ENCODE measurements around the gene TXNDC11. TPM values are rescaled to one million over a fixed set of nuclear protein-coding genes. Genes with fewer than 3 reads are reported as not detected.

Gene TXNDC11
- total RNA-seq, 1 donor from 2014 or later: 14.1 TPM

DNA sequence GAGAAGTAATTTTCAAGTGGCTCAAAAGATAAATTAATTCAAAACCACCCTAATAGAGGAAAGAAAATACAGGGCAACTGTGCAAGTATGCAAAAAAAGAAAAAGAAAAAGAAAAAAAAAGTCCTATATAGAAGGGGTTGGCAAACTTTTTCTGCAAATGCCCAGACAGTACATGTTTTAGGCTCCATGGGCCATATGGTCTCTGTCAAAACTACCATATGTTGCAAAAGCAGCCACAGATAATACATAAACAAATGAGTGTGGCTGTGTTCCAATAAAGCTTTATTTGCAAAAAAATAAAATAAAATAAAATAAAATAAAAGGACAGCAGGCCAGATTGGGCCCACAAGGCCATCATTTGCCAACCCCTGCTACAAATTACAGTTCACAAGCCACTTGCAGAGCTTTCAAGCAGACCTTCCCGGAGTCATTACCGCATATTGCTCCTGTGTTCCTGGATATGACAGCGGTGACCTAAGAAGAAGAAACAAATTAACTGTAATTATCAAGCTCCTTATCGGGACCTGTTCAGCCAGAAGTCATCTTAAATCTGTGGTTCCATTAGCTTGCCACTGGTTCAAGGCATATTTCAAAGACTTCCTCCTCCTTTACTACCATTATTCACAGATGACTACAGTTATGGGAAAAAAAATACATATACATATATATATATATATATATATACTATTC is 38.5 kb upstream of the TXNDC11 start:
- H3K27me3 ChIP-seq (ENCODE audit: control insufficient read depth in 3 of 3, insufficient read depth in 3 of 3, low read length in 3 of 3): no peaks in the 10 kb centered on the region
- no peak overlapping the region for H3K9ac ChIP-seq (ENCODE audit: low read depth in 1 of 3, low read length in 3 of 3)
- H3K4me1 ChIP-seq (ENCODE audit: control insufficient read depth in 3 of 3, insufficient read depth in 3 of 3, low read length in 3 of 3): peaks cover 22 to 27% (median 23%) of the 10 kb centered on the region in 3 donors
- no peak overlapping the region for H3K27ac ChIP-seq (ENCODE audit: low read depth, low read length)
- no peaks in the 10 kb centered on the region for H3K9me3 ChIP-seq (ENCODE audit: control insufficient read depth in 3 of 3, low read length in 3 of 3)
- H3K36me3 ChIP-seq (ENCODE audit: control insufficient read depth in 3 of 3, insufficient read depth in 3 of 3, low read length in 3 of 3): peaks cover 7 to 22% (median 13%) of the 10 kb centered on the region in 3 donors
- H3K4me3 ChIP-seq (ENCODE audit: low read length in 3 of 3): no peak overlapping the region

DNA sequence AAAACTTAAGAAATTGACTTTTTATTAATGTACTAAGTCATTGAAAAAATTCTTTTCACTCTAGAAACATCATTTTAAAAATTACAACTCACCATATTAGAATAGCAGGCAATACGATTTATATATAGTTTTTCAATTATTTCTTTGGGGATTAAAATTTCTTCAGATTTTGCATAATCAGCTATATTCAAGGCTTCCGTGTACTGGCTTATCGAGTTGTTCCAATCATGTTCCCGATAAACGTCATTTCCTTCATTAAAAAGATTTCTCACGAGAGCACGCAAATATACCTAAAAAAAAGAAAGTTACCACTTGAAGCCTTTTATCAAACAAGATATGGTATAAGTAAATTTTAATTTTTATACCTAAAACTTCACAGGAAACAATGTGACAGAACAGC is 36.4 kb upstream of the TXNDC11 start:
- no peak overlapping the region for H3K27ac ChIP-seq (ENCODE audit: low read depth, low read length)
- no peaks in the 10 kb centered on the region for H3K27me3 ChIP-seq (ENCODE audit: control insufficient read depth in 3 of 3, insufficient read depth in 3 of 3, low read length in 3 of 3)
- no peaks in the 10 kb centered on the region for H3K9me3 ChIP-seq (ENCODE audit: control insufficient read depth in 3 of 3, low read length in 3 of 3)

DNA sequence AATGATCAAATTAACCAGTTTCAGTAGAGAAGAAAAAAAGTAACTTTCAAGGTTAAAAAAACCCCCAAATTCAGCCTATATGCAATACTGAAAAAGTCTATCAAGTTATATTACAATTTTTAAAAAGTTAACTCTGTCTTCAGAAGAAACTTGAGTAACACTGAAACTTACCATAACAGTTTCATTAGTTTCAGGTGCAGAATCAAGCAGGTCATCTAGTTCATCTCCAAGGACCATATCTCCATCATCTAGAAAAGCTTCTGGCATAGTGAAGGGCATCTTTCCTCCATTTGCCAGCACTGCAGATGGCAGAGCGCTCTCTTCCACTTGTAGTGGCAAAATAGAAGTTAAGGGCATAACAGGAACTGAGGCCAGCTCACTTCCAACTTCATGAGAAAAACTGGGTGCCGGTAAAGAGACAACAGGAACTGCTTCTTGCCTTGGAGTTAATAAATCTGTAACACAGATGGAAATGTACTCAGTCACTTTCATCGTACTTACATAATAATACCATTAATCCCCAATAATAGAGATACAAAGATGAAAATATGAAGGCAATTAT is 31.5 kb upstream of the TXNDC11 start:
- H3K27ac ChIP-seq (ENCODE audit: low read depth, low read length): no peak overlapping the region
- peaks cover 43 to 64% (median 59%) of the 10 kb centered on the region in 3 donors for H3K36me3 ChIP-seq (ENCODE audit: control insufficient read depth in 3 of 3, insufficient read depth in 3 of 3, low read length in 3 of 3)
- H3K9me3 ChIP-seq (ENCODE audit: control insufficient read depth in 3 of 3, low read length in 3 of 3): no peaks in the 10 kb centered on the region
- H3K27me3 ChIP-seq (ENCODE audit: control insufficient read depth in 3 of 3, insufficient read depth in 3 of 3, low read length in 3 of 3): no peaks in the 10 kb centered on the region
- no peak overlapping the region for H3K9ac ChIP-seq (ENCODE audit: low read depth in 1 of 3, low read length in 3 of 3)
- H3K4me3 ChIP-seq (ENCODE audit: low read length in 3 of 3): no peak overlapping the region
- H3K4me1 ChIP-seq (ENCODE audit: control insufficient read depth in 3 of 3, insufficient read depth in 3 of 3, low read length in 3 of 3): no peaks in the 10 kb centered on the region

More for the DNA sequence above, 36.4 kb upstream of the TXNDC11 start:
- no peak overlapping the region for H3K9ac ChIP-seq (ENCODE audit: low read depth in 1 of 3, low read length in 3 of 3)
- H3K36me3 ChIP-seq (ENCODE audit: control insufficient read depth in 3 of 3, insufficient read depth in 3 of 3, low read length in 3 of 3): peaks cover 17 to 36% (median 30%) of the 10 kb centered on the region in 3 donors
- no peak overlapping the region for H3K4me3 ChIP-seq (ENCODE audit: low read length in 3 of 3)
- H3K4me1 ChIP-seq (ENCODE audit: control insufficient read depth in 3 of 3, insufficient read depth in 3 of 3, low read length in 3 of 3): peaks cover 22 to 26% (median 23%) of the 10 kb centered on the region in 3 donors

DNA sequence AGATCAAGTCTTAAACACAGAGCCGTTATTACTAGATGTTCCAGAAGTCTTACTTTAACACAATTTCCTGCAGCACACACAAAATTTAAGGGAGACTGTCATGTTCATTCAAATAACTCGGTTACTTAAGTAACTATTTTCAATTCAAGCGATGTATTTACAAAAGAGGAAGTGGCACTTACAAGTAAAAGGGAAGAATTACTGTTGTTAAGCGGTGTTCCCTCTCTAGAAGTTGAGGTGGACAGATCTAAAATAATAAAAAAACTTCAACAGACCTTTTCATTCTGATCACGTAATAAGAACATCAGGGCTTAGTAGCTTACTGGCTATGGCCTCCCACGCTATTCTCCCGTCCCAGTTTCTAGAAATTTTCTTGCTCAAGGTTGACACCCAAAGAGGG is 26.2 kb upstream of the TXNDC11 start:
- H3K4me1 ChIP-seq (ENCODE audit: control insufficient read depth in 3 of 3, insufficient read depth in 3 of 3, low read length in 3 of 3): no peaks in the 10 kb centered on the region
- H3K27ac ChIP-seq (ENCODE audit: low read depth, low read length): no peak overlapping the region
- no peak overlapping the region for H3K4me3 ChIP-seq (ENCODE audit: low read length in 3 of 3)
- peaks cover 38 to 58% (median 52%) of the 10 kb centered on the region in 3 donors for H3K36me3 ChIP-seq (ENCODE audit: control insufficient read depth in 3 of 3, insufficient read depth in 3 of 3, low read length in 3 of 3)
- H3K9ac ChIP-seq (ENCODE audit: low read depth in 1 of 3, low read length in 3 of 3): no peak overlapping the region
- H3K27me3 ChIP-seq (ENCODE audit: control insufficient read depth in 3 of 3, insufficient read depth in 3 of 3, low read length in 3 of 3): no peaks in the 10 kb centered on the region
- no peaks in the 10 kb centered on the region for H3K9me3 ChIP-seq (ENCODE audit: control insufficient read depth in 3 of 3, low read length in 3 of 3)

DNA sequence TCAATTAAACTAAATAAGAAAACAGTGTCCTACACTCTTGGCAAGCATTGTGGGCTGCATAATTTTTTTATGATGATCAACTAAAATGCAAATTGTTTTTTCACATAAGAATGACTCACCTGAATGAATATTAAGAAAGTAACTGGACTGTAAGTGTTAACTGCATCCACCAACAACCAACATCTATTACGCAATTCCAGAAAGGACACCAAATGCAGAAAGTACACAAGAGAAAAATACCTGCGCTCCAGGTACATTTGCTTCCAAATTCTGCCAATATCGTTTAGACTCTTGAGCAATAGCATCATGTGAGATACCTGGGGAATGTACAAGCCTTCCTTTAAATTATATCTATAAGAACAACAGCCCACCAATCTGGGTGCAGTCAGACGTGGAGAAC is 19.8 kb upstream of the TXNDC11 start:
- Histone ChIP-seq H3K27me3 (ENCODE audit: control insufficient read depth in 3 of 3, insufficient read depth in 3 of 3, low read length in 3 of 3) (no peaks in the 10 kb centered on the region), H3K9ac (ENCODE audit: low read depth in 1 of 3, low read length in 3 of 3) (no peak overlapping the region), H3K27ac (ENCODE audit: low read depth, low read length) (no peak overlapping the region), H3K4me3 (ENCODE audit: low read length in 3 of 3) (no peak overlapping the region), H3K4me1 (ENCODE audit: control insufficient read depth in 3 of 3, insufficient read depth in 3 of 3, low read length in 3 of 3) (no peaks in the 10 kb centered on the region), H3K36me3 (ENCODE audit: control insufficient read depth in 3 of 3, insufficient read depth in 3 of 3, low read length in 3 of 3) (peaks cover 36 to 61% (median 57%) of the 10 kb centered on the region in 3 donors), H3K9me3 (ENCODE audit: control insufficient read depth in 3 of 3, low read length in 3 of 3) (no peaks in the 10 kb centered on the region)

DNA sequence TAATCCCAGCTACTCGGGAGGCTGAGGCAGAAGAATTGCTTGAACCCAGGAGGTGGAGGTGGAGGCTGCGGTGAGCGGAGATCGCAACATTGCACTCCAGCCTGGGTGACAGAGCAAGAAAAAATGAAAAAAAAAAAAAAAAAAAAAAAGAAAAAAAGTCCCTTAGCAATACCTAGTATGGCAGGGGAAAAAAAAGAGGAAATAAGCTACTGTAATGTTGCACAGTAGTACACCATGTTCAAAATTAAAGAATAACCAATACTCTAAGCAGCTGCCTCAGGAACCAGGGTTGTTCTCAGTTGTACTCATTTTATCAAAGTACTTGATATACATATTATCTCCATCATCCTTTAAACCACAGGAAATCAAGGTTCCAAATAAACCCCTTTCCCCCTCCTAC is 17.3 kb upstream of the TXNDC11 start:
- H3K4me3 ChIP-seq (ENCODE audit: low read length in 3 of 3): no peak overlapping the region
- H3K27ac ChIP-seq (ENCODE audit: low read depth, low read length): no peak overlapping the region
- H3K9me3 ChIP-seq (ENCODE audit: control insufficient read depth in 3 of 3, low read length in 3 of 3): no peaks in the 10 kb centered on the region
- peaks cover 36 to 61% (median 61%) of the 10 kb centered on the region in 3 donors for H3K36me3 ChIP-seq (ENCODE audit: control insufficient read depth in 3 of 3, insufficient read depth in 3 of 3, low read length in 3 of 3)
- no peaks in the 10 kb centered on the region for H3K4me1 ChIP-seq (ENCODE audit: control insufficient read depth in 3 of 3, insufficient read depth in 3 of 3, low read length in 3 of 3)
- no peak overlapping the region for H3K9ac ChIP-seq (ENCODE audit: low read depth in 1 of 3, low read length in 3 of 3)
- H3K27me3 ChIP-seq (ENCODE audit: control insufficient read depth in 3 of 3, insufficient read depth in 3 of 3, low read length in 3 of 3): no peaks in the 10 kb centered on the region

DNA sequence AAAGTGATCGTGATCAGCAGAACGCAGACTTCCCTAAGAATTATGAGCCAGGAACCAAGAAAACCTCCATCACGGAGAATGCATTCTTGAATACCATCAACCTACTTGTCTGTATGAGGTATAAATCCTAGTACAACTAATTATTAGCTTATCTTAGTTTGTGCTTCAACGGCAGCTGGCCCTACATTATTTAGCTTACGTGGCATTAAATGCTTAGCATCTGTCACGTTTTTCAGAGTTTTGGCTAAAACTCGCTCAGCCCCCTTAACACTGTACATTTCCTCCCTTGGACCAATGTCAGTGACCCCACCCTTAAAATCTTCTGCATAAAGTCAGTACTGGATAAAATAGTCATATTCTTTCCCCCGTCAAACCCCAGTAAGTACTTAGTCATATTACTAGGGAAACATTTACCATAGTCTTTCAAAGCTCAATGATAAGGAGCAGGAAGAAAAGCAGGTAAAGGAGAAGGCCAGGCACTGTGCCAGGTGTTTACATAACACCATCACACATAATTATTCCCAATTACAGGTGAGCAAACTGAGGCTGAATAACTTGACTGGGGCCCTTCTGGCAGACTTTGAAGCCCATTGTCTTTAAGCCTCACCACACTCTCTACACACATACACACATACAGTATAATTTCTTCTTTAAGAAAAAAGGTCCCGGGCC is 16.6 kb upstream of the TXNDC11 start:
- H3K9ac ChIP-seq (ENCODE audit: low read depth in 1 of 3, low read length in 3 of 3): no peak overlapping the region
- H3K27ac ChIP-seq (ENCODE audit: low read depth, low read length): no peak overlapping the region
- H3K9me3 ChIP-seq (ENCODE audit: control insufficient read depth in 3 of 3, low read length in 3 of 3): no peaks in the 10 kb centered on the region
- H3K4me1 ChIP-seq (ENCODE audit: control insufficient read depth in 3 of 3, insufficient read depth in 3 of 3, low read length in 3 of 3): no peaks in the 10 kb centered on the region
- H3K36me3 ChIP-seq (ENCODE audit: control insufficient read depth in 3 of 3, insufficient read depth in 3 of 3, low read length in 3 of 3): peaks cover 37 to 63% (median 61%) of the 10 kb centered on the region in 3 donors
- H3K4me3 ChIP-seq (ENCODE audit: low read length in 3 of 3): no peak overlapping the region
- no peaks in the 10 kb centered on the region for H3K27me3 ChIP-seq (ENCODE audit: control insufficient read depth in 3 of 3, insufficient read depth in 3 of 3, low read length in 3 of 3)

DNA sequence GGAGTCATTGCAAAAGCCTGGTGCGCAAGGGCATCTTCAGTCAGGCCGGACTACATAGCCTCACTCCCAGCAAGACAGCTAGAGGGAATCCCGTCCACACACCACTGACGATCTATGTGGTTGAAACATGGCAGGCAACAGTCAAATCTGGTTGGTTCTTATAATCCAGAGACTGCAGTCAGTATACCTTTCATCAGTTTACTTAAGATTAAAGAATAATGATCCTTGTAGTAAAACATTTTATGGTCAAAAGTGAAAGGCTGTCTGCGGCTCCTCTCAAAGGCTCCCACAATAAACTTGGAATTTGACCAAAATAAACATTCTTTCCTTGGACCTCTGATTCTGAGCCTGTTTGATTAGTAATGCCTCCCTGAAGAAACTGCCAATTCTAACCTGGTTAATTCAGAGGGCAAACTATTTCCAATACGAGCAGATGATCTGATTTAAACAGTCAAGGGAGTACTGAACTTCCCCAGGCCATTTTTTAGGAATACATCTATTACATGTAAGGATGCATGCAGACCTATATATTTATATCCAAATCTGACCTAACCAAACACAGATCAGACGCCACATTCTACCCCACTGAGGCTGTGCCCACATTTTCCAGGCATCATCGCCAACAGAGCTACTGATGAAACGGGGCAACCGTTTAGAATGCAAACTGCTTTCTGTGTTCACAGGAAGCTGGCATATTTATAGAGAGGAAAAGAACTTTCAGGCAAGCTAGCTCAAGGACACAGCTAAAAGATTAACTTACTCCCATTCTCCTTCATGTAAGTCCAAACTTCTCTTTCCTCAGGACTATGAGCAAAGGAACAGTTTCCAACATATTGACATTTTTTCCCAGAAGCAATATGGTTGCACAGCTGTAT is 15.3 kb upstream of the TXNDC11 start:
- Histone ChIP-seq H3K4me3 (ENCODE audit: low read length in 3 of 3) (no peak overlapping the region), H3K9me3 (ENCODE audit: control insufficient read depth in 3 of 3, low read length in 3 of 3) (no peaks in the 10 kb centered on the region), H3K27ac (ENCODE audit: low read depth, low read length) (no peak overlapping the region), H3K27me3 (ENCODE audit: control insufficient read depth in 3 of 3, insufficient read depth in 3 of 3, low read length in 3 of 3) (no peaks in the 10 kb centered on the region), H3K36me3 (ENCODE audit: control insufficient read depth in 3 of 3, insufficient read depth in 3 of 3, low read length in 3 of 3) (peaks cover 39 to 63% (median 63%) of the 10 kb centered on the region in 3 donors), H3K9ac (ENCODE audit: low read depth in 1 of 3, low read length in 3 of 3) (no peak overlapping the region), H3K4me1 (ENCODE audit: control insufficient read depth in 3 of 3, insufficient read depth in 3 of 3, low read length in 3 of 3) (no peaks in the 10 kb centered on the region)

DNA sequence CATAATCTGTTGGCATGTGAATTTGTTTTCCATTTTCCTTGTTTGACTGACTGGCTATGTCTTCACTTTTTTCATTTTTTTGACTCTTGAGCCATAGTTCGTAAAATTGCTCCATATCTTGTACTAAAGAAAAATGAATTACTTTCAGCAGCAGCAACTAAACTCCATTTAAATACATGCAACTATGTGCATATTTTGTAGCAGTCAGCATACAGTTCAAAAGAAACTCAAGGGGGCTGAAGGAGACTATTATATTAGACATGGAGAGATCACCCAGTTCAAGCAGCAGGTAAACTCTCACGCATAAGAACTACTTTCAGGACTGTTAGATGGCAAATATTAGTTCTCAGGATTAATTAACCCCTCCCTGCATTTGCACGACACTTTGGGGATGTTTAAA is 13.6 kb upstream of the TXNDC11 start:
- Histone ChIP-seq H3K9ac (ENCODE audit: low read depth in 1 of 3, low read length in 3 of 3) (no peak overlapping the region), H3K4me3 (ENCODE audit: low read length in 3 of 3) (no peak overlapping the region), H3K36me3 (ENCODE audit: control insufficient read depth in 3 of 3, insufficient read depth in 3 of 3, low read length in 3 of 3) (peaks cover 42 to 66% (median 64%) of the 10 kb centered on the region in 3 donors), H3K27ac (ENCODE audit: low read depth, low read length) (no peak overlapping the region), H3K9me3 (ENCODE audit: control insufficient read depth in 3 of 3, low read length in 3 of 3) (no peaks in the 10 kb centered on the region), H3K4me1 (ENCODE audit: control insufficient read depth in 3 of 3, insufficient read depth in 3 of 3, low read length in 3 of 3) (no peaks in the 10 kb centered on the region), H3K27me3 (ENCODE audit: control insufficient read depth in 3 of 3, insufficient read depth in 3 of 3, low read length in 3 of 3) (no peaks in the 10 kb centered on the region)

Measured in skeletal muscle tissue (tissue), 4 donors.